GM12873 (cell line): ENCODE results near the gene WDR86.
A peak's percentile ranks its signal among the peaks of the same experiment; 100 is the strongest.

Experiments
- CTCF ChIP-seq: IDR thresholded peaks from 2 replicates; pipeline ENCODE4 v1.5.1; 2012; ENCODE audit warnings: low read depth, mild to moderate bottlenecking, moderate library complexity, low read length, control low read depth; ENCODE audit not compliant: insufficient read depth; ENCODE audit errors: missing control alignments

WDR86 gene

GRCh38 chr7:151453326-151453791, 43.5 kb upstream of the WDR86 start:
- TF ChIP-seq CTCF = no peak

- TF ChIP-seq CTCF = no peak
Measured at GRCh38 chr7:151452680-151453325, 43.0 kb upstream of the WDR86 start.

- TF ChIP-seq CTCF = no peak
Measured at GRCh38 chr7:151451626-151452571, 42.1 kb upstream of the WDR86 start.

GRCh38 chr7:151451156-151451555, 41.3 kb upstream of the WDR86 start:
- TF ChIP-seq CTCF = no peak

- TF ChIP-seq CTCF = no peak
Measured at GRCh38 chr7:151449990-151450389, 40.2 kb upstream of the WDR86 start.

- TF ChIP-seq CTCF = peak; percentile 66
Measured at GRCh38 chr7:151448261-151449252, 38.7 kb upstream of the WDR86 start.
